ENCODE measurements around the gene TXNDC9. TPM values are rescaled to one million over a fixed set of nuclear protein-coding genes. Genes with fewer than 3 reads are reported as not detected.
"Not testable (repeated sequence)": the region's sequence is repeated elsewhere in the genome, so short reads cannot be mapped to it uniquely, and the experiment has no call there.

TXNDC9 gene
- total RNA-seq, 2 experiments from 2014 or later = 19.9 to 24.3 TPM

- Mint-ChIP-seq H3K9me3 (no peaks in the 10 kb centered on the region), H3K27ac (peak overlapping the region; percentile 13), H3K4me3 (no peak overlapping the region), H3K36me3 (ENCODE audit: low read depth) (peaks cover 7% of the 10 kb centered on the region), H3K4me1 (ENCODE audit: low read depth) (peaks cover 73% of the 10 kb centered on the region), H3K27me3 (ENCODE audit: low read depth) (no peaks in the 10 kb centered on the region)
- CTCF ChIA-PET = interaction anchor here (0.6 kb wide), 1 partner anchor 15 kb away, joined by 3 read pairs; no protein-coding TSS in a partner anchor
- no peak for DNase-seq
- intact Hi-C loops (cut with micrococcal nuclease) = no loop called here
These were observed 14.1 kb upstream of the TXNDC9 start for GRCh38 chr2:99350194-99350593.

DNA sequence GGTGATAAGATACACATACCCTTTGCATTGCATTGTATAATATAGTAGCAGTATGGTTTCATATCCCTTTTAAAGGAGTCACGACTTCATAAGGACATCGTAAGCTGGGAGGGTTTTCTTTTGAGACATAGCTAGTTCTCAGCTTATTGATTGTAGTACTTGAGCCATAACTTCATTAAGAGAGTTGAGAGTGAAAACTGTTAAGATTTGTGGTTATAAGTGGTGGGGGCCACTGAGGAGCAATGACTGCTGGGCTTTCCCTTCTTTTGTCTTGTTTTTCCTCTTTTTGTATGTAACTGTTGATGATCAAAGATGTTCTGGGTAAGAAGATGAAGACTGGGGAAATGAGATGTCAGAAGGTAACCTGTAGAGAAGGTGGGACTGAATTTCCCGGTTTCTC, 12.0 kb upstream of the TXNDC9 start:
- peaks cover 8% of the 10 kb centered on the region for H3K36me3 Mint-ChIP-seq (ENCODE audit: low read depth)
- no peak overlapping the region for H3K4me3 Mint-ChIP-seq
- intact Hi-C loops (cut with micrococcal nuclease) = loop anchor here (1.0 kb wide), 2 partner anchors 12 to 30 kb away; partner anchors contain the start of gene TXNDC9
- no peaks in the 10 kb centered on the region for H3K27me3 Mint-ChIP-seq (ENCODE audit: low read depth)
- no peaks in the 10 kb centered on the region for H3K9me3 Mint-ChIP-seq
- peak overlapping the region; percentile 87 for H3K27ac Mint-ChIP-seq
- DNase-seq = peak; percentile 52
- H3K4me1 Mint-ChIP-seq (ENCODE audit: low read depth) = peaks cover 67% of the 10 kb centered on the region
- CTCF ChIA-PET = interaction anchor here (2.1 kb wide), 1 partner anchor 10 kb away, joined by 9 read pairs; the partner anchor contains the start of gene EIF5B

- no peak for DNase-seq
- H3K27ac Mint-ChIP-seq = no peak overlapping the region
- intact Hi-C loops (cut with micrococcal nuclease) = no loop called here
- peaks cover 8% of the 10 kb centered on the region for H3K36me3 Mint-ChIP-seq (ENCODE audit: low read depth)
- no peak overlapping the region for H3K4me3 Mint-ChIP-seq
- H3K27me3 Mint-ChIP-seq (ENCODE audit: low read depth) = no peaks in the 10 kb centered on the region
- peaks cover 74% of the 10 kb centered on the region for H3K4me1 Mint-ChIP-seq (ENCODE audit: low read depth)
- H3K9me3 Mint-ChIP-seq = no peaks in the 10 kb centered on the region
- CTCF ChIA-PET = interaction anchor here (0.6 kb wide), 1 partner anchor 8 kb away, joined by 3 read pairs; no protein-coding TSS in a partner anchor
These were observed 10.1 kb upstream of the TXNDC9 start for GRCh38 chr2:99346218-99346617.

GRCh38 chr2:99345446-99345845, 9.3 kb upstream of the TXNDC9 start:
- CTCF ChIA-PET; H3K36me3 Mint-ChIP-seq (ENCODE audit: low read depth); H3K27ac Mint-ChIP-seq; intact Hi-C loops (cut with micrococcal nuclease); H3K4me3 Mint-ChIP-seq; H3K9me3 Mint-ChIP-seq; DNase-seq; H3K27me3 Mint-ChIP-seq (ENCODE audit: low read depth): not testable (repeated sequence)
- peaks cover 74% of the 10 kb centered on the region for H3K4me1 Mint-ChIP-seq (ENCODE audit: low read depth)

GRCh38 chr2:99342536-99342935, 6.4 kb upstream of the TXNDC9 start:
- H3K4me1 Mint-ChIP-seq (ENCODE audit: low read depth) = peaks cover 64% of the 10 kb centered on the region

GRCh38 chr2:99340669-99341236, 4.6 kb upstream of the TXNDC9 start:
- Mint-ChIP-seq H3K36me3 (ENCODE audit: low read depth) (peaks cover 4% of the 10 kb centered on the region), H3K4me1 (ENCODE audit: low read depth) (peaks cover 54% of the 10 kb centered on the region), H3K27ac (no peak overlapping the region), H3K4me3 (no peak overlapping the region), H3K9me3 (no peaks in the 10 kb centered on the region), H3K27me3 (ENCODE audit: low read depth) (no peaks in the 10 kb centered on the region)
- peak; percentile 14 for DNase-seq
- intact Hi-C loops (cut with micrococcal nuclease) = no loop called here
- CTCF ChIA-PET = no interaction called here

More at GRCh38 chr2:99342536-99342935, 6.4 kb upstream of the TXNDC9 start:
- Mint-ChIP-seq H3K27ac (no peak overlapping the region), H3K4me3 (no peak overlapping the region), H3K27me3 (ENCODE audit: low read depth) (no peaks in the 10 kb centered on the region), H3K36me3 (ENCODE audit: low read depth) (peaks cover 6% of the 10 kb centered on the region), H3K9me3 (no peaks in the 10 kb centered on the region)
- CTCF ChIA-PET = no interaction called here
- no peak for DNase-seq
- intact Hi-C loops (cut with micrococcal nuclease) = no loop called here

DNA sequence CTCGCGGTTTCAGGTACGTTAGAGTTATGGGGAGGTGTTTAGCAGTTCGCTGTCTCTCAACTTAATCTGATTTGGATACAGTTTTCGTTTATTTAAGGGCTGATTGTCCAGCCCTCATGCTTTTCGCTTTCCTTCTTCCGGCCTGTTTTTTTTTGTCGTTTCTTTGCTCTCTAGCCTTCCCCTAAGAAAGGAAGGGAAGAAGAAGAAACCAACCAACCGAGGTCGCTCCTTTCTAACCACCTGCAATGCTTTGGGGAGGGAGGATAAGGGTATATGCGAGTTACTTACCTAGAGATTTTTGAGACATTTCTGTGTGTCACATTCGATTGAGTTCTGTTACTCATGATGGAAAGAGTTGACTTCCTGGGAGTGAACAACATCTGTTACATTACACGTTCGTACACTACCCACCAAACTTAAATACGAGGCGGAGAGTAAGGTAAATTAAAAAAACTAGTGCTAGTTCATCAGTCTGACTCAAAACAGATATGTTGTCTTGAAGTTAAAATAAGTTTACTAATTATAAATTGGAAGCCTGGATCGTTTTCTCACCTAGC, 2.0 kb upstream of the TXNDC9 start:
- Mint-ChIP-seq H3K9me3 (no peaks in the 10 kb centered on the region), H3K4me1 (ENCODE audit: low read depth) (peaks cover 56% of the 10 kb centered on the region)
- CTCF ChIA-PET = interaction anchor here (0.6 to 2.2 kb wide), 4 partner anchors 9 to 157 kb away, joined by 3 to 9 read pairs (median 4); partner anchors contain the start of genes MITD1, MRPL30 and REV1

DNA sequence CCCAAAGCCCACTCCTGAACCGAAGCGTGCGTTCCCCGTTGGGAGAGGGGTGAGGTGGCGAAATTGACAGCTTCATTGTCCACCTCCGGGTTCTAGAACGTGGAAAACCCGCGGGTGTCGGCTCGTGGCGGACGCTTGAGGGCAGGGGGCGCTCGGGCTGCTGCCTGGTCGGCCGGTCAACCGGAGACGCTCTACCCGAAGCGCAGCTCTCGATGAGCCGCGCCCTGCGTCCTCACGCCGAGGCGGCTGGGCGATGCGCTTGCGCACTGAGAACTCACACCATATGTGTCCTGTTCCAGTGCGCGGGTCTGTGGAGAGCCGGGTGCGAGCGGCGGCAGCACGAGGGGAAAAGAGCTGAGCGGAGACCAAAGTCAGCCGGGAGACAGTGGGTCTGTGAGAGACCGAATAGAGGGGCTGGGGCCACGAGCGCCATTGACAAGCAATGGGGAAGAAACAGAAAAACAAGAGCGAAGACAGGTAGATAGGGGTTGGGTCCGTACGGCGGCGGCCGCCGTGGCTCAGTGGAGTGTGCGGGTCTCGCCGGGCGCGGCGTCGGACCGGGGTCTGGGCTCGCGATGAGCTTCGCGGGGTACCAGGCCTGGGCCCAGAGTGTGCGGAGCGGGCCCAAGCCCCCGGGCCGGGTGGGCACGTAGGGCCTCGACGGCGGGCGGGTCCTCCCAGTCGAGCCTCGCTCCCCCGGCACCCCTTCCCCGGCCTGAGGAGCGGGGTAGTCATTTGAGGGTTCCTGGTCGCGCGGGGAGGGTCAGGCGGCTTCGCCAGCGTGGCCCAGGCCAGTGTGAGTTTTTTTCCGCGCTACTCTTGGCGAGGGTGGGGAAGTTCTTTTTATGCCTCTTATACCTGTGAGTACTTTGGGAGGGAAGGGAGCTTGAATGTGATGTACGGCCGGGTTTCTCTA, 1.2 kb upstream of the TXNDC9 start, which contains the start of gene EIF5B:
EIF5B (plus strand) TSS at position 277 of the 916 bp plus-strand sequence; CDS start at position 443, 166 bp downstream.
- intact Hi-C loops (cut with micrococcal nuclease) = loop anchor here (2.0 to 10.0 kb wide), 7 partner anchors 39 to 1623 kb away; partner anchors contain the start of genes COA5, PDCL3, TMEM131 and UNC50
- H3K9me3 Mint-ChIP-seq = no peaks in the 10 kb centered on the region
- H3K36me3 Mint-ChIP-seq (ENCODE audit: low read depth) = peaks cover 3% of the 10 kb centered on the region
- H3K27me3 Mint-ChIP-seq (ENCODE audit: low read depth) = no peaks in the 10 kb centered on the region
- H3K4me3 Mint-ChIP-seq = no peak within 1 kb of the TSS
- CTCF ChIA-PET = interaction anchor here (1.7 to 2.2 kb wide), 3 partner anchors 11 to 156 kb away, joined by 4 to 9 read pairs (median 5); partner anchors contain the start of genes MITD1, MRPL30 and REV1
- peaks cover 49% of the 10 kb centered on the region for H3K4me1 Mint-ChIP-seq (ENCODE audit: low read depth)
- H3K27ac Mint-ChIP-seq = no peak within 1 kb of the TSS
- peak; percentile 92 for DNase-seq

More for the DNA sequence above, 2.0 kb upstream of the TXNDC9 start:
- no peaks in the 10 kb centered on the region for H3K27me3 Mint-ChIP-seq (ENCODE audit: low read depth)
- H3K36me3 Mint-ChIP-seq (ENCODE audit: low read depth) = no peaks in the 10 kb centered on the region
- no peak overlapping the region for H3K4me3 Mint-ChIP-seq
- peak; percentile 9 for DNase-seq
- intact Hi-C loops (cut with micrococcal nuclease) = loop anchor here (5.0 to 10.0 kb wide), 4 partner anchors 251 to 1623 kb away; partner anchors contain the start of genes COA5, TMEM131, UNC50 and ZAP70
- H3K27ac Mint-ChIP-seq = no peak overlapping the region

DNA sequence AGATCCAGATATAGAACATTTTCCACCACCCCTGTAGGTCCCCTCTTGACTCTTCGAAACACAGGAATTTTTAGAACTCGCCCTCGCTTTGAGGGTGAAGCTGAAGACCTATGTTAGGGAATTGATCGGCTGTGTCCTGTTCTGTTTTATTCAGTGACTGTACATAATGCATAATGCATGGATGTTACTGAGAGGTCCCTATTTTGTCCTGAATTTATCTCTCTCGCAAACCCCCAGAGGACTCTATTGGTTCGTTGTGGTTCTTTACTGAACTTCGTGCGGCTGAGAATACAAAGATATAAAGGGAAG, 625 bp upstream of the TXNDC9 start:
- H3K4me1 Mint-ChIP-seq (ENCODE audit: low read depth) = peaks cover 46% of the 10 kb centered on the region
- no peak for DNase-seq
- H3K9me3 Mint-ChIP-seq = no peaks in the 10 kb centered on the region
- no peak overlapping the region for H3K27ac Mint-ChIP-seq
- peaks cover 9% of the 10 kb centered on the region for H3K36me3 Mint-ChIP-seq (ENCODE audit: low read depth)
- intact Hi-C loops (cut with micrococcal nuclease) = loop anchor here (1.0 to 10.0 kb wide), 13 partner anchors 12 to 1672 kb away; partner anchors contain the start of genes ACTR1B, C2orf15, COA5 and MITD1
- CTCF ChIA-PET = interaction anchor here (0.9 to 1.7 kb wide), 3 partner anchors 51 to 156 kb away, joined by 4 to 5 read pairs (median 4); partner anchors contain the start of genes MITD1, MRPL30 and REV1
- H3K27me3 Mint-ChIP-seq (ENCODE audit: low read depth) = no peaks in the 10 kb centered on the region
- no peak overlapping the region for H3K4me3 Mint-ChIP-seq

GRCh38 chr2:99325384-99325783, 10.7 kb downstream of the TXNDC9 start:
- no peaks in the 10 kb centered on the region for H3K9me3 Mint-ChIP-seq
- CTCF ChIA-PET = no interaction called here
- intact Hi-C loops (cut with micrococcal nuclease) = no loop called here
- H3K4me3 Mint-ChIP-seq = no peak overlapping the region
- peak overlapping the region; percentile 18 for H3K27ac Mint-ChIP-seq
- peaks cover 1% of the 10 kb centered on the region for H3K4me1 Mint-ChIP-seq (ENCODE audit: low read depth)
- no peaks in the 10 kb centered on the region for H3K27me3 Mint-ChIP-seq (ENCODE audit: low read depth)
- no peak for DNase-seq
- H3K36me3 Mint-ChIP-seq (ENCODE audit: low read depth) = peaks cover 34% of the 10 kb centered on the region

GRCh38 chr2:99317873-99318200, 18.3 kb downstream of the TXNDC9 start:
- DNase-seq; H3K4me1 Mint-ChIP-seq (ENCODE audit: low read depth); H3K4me3 Mint-ChIP-seq; intact Hi-C loops (cut with micrococcal nuclease); CTCF ChIA-PET; H3K9me3 Mint-ChIP-seq; H3K27me3 Mint-ChIP-seq (ENCODE audit: low read depth); H3K27ac Mint-ChIP-seq: not testable (repeated sequence)
- peaks cover 27% of the 10 kb centered on the region for H3K36me3 Mint-ChIP-seq (ENCODE audit: low read depth)

All from activated naive CD4-positive, alpha-beta T cell treated with anti-CD3 and anti-CD28 coated beads for 36 hours (primary cell).